ENCODE measurements around the gene STMN1. TPM values are rescaled to one million over a fixed set of nuclear protein-coding genes. Genes with fewer than 3 reads are reported as not detected.
"Not testable (repeated sequence)": the region's sequence is repeated elsewhere in the genome, so short reads cannot be mapped to it uniquely, and the experiment has no call there.

The STMN1 gene
- total RNA-seq, 1 donor from 2014 or later: 15.8 TPM

DNA sequence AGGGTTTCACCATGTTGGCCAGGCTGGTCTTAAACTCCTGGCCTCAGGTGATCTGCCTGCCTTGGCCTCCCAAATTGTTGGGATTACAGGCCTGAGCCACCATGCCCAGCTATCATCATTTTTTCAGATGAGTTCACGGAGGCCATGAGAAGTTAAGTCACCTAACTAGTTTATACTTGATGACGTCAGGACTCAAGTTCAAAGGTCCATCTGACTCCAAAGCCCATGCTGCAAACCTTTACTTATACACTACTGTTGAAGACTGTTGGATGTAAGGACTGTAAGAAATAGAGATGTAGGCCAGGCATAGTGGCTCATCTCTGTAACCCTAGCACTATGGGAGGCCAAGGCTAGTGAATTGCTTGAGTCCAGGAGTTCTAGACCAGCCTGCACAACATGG, 40.8 kb upstream of the STMN1 start:
- TF ChIP-seq, protein P1, sequence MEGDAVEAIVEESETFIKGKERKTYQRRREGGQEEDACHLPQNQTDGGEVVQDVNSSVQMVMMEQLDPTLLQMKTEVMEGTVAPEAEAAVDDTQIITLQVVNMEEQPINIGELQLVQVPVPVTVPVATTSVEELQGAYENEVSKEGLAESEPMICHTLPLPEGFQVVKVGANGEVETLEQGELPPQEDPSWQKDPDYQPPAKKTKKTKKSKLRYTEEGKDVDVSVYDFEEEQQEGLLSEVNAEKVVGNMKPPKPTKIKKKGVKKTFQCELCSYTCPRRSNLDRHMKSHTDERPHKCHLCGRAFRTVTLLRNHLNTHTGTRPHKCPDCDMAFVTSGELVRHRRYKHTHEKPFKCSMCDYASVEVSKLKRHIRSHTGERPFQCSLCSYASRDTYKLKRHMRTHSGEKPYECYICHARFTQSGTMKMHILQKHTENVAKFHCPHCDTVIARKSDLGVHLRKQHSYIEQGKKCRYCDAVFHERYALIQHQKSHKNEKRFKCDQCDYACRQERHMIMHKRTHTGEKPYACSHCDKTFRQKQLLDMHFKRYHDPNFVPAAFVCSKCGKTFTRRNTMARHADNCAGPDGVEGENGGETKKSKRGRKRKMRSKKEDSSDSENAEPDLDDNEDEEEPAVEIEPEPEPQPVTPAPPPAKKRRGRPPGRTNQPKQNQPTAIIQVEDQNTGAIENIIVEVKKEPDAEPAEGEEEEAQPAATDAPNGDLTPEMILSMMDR (IDR thresholded peaks at IDR 0.05; ENCODE audit: insufficient read depth, low read length, severe bottlenecking): no peak
- Histone ChIP-seq H3K27me3 (ENCODE audit: control insufficient read depth, insufficient read depth, low read length) (no peaks in the 10 kb centered on the region), H3K4me3 (ENCODE audit: low read depth, low read length) (no peak overlapping the region), H3K36me3 (ENCODE audit: control insufficient read depth, insufficient read depth, low read length) (no peaks in the 10 kb centered on the region)
- FAIRE-seq (no peak), DNase-seq (ENCODE audit: low read depth) (no peak)

DNA sequence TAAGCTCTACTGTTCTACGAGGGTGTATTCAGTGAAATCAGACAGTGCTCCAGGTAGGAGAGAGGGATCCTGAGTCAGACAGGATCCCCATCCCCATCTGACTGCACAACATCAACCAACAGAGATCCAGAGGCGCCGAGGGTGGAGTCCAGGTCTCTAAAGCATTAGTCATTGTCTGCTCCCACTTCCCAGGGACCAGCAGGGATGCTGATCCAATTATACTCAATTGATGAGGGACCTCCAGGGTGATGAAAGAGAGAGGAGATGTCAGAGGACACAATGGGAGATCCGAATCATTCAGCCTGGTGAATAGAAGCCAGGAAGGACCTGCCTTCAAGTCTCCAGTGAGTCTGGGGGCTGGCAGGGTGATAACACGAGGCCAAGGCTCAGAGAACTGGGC, 39.5 kb upstream of the STMN1 start:
- Histone ChIP-seq H3K36me3 (ENCODE audit: control insufficient read depth, insufficient read depth, low read length) (no peaks in the 10 kb centered on the region), H3K27me3 (ENCODE audit: control insufficient read depth, insufficient read depth, low read length) (no peaks in the 10 kb centered on the region), H3K4me3 (ENCODE audit: low read depth, low read length) (no peak overlapping the region)
- TF ChIP-seq, protein P1 (IDR thresholded peaks at IDR 0.05; ENCODE audit: insufficient read depth, low read length, severe bottlenecking): no peak
- FAIRE-seq: no peak
- DNase-seq (ENCODE audit: low read depth): no peak

DNA sequence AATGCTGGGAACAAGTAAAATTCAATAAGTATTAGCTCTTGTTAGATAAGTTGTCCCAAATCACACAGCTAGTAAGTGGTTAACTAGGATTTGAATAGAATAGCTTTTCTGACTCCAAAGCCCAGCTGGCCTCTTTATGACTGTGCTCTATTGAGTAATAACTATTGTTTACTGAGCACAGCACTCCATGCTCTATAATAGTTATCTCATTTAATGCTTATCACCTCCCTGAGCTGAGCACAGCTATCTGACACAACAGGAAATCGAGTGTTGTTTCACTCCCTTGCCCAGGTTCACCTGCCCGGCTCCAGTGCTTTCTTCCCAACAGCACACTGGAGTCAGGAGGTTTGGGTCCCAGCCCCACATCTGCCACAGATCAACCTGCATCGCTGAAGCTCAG, 38.8 kb upstream of the STMN1 start:
- H3K4me3 ChIP-seq (ENCODE audit: low read depth, low read length): no peak overlapping the region

DNA sequence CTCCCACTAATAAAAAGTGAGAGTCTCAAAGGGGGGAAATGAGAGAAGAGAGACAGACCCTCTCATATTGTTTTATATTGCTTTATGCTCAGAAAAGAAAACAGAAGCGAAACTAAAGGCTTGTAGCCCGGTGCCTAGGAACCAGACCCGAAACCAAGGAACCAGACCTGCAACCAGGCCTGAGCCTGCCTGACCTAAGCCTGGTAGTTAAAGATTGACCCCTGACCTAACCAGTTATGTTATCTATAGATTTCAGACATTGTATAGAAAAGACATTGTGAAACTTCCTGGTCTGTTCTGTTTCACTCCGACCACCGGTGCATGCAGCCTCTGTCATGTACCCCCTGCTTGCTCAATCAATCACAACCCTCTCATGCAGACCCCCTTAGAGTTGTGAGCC, 37.3 kb upstream of the STMN1 start:
- DNase-seq (ENCODE audit: low read depth); H3K36me3 ChIP-seq (ENCODE audit: control insufficient read depth, insufficient read depth, low read length); H3K27me3 ChIP-seq (ENCODE audit: control insufficient read depth, insufficient read depth, low read length); H3K4me3 ChIP-seq (ENCODE audit: low read depth, low read length); FAIRE-seq: not testable (repeated sequence)

More for the DNA sequence above, 38.8 kb upstream of the STMN1 start:
- TF ChIP-seq, protein P1 (IDR thresholded peaks at IDR 0.05; ENCODE audit: insufficient read depth, low read length, severe bottlenecking): no peak
- Histone ChIP-seq H3K36me3 (ENCODE audit: control insufficient read depth, insufficient read depth, low read length) (no peaks in the 10 kb centered on the region), H3K27me3 (ENCODE audit: control insufficient read depth, insufficient read depth, low read length) (no peaks in the 10 kb centered on the region)
- DNase-seq (ENCODE audit: low read depth): peak; percentile 74
- no peak for FAIRE-seq

DNA sequence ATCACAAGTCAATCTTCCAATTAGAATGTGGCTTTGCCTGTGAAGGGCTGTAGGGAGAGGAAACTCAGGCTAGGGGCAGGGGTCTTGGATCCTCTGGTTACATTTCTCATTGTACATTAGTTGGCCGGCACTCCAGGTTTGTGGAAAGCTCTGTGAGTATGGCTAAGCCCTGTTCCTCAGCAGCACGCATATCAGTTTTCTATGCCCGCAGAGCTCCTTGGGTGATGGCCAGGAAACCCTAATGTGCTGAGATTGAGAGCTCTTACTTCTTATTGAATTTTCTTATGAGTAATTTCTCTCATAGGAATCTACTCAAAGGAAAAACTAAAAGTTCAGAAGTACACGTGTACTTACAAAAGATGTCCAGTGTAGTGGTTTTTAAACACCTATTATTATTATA, 30.7 kb upstream of the STMN1 start:
- H3K4me3 ChIP-seq (ENCODE audit: low read depth, low read length): no peak overlapping the region
- DNase-seq (ENCODE audit: low read depth): no peak
- H3K27me3 ChIP-seq (ENCODE audit: control insufficient read depth, insufficient read depth, low read length): no peaks in the 10 kb centered on the region
- no peaks in the 10 kb centered on the region for H3K36me3 ChIP-seq (ENCODE audit: control insufficient read depth, insufficient read depth, low read length)
- TF ChIP-seq, protein P1 (IDR thresholded peaks at IDR 0.05; ENCODE audit: insufficient read depth, low read length, severe bottlenecking): no peak
- no peak for FAIRE-seq

DNA sequence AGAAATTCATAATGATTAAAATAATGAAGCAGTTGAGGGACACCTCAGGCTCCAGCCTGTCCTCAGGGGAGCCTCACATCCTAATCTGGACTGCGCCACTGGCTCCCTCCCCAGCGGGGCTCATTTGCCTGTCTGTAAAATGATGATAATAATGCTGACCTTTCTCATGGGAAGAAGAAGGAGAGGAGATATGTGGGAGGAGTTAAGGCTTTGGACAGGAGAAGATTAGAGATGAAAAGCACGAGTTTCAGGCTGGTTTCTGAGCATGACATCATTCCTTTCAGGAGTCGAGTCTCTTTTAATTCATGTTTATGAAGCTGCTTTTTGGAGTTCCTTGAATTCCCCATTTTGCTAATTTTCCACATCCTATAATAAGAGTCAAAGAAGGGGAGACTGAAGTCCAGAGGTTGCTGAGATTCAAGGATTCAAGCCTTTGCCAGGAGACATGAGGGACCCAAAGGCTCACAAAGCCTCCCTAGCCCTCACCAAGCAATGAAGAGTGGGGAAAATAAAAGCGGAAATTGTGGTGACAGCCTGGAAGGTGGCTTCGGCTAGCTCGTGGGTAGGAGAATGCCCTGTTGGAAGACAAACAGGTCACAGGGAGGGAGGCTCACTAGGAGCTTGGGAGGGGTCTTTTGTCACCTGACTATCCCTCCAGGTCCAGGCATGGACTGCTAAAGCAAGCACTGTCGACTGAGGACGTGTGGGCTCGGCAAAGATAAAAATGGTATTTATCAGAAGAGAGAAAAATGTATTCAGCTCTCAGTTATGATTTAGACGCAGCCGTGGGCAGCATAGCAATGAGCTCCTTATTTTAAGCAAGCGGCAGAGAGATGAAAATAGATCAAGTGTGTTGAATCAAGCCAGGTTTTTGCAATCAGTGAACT, 27.5 kb upstream of the STMN1 start:
- DNase-seq (ENCODE audit: low read depth): no peak
- Histone ChIP-seq H3K27me3 (ENCODE audit: control insufficient read depth, insufficient read depth, low read length) (no peaks in the 10 kb centered on the region), H3K36me3 (ENCODE audit: control insufficient read depth, insufficient read depth, low read length) (no peaks in the 10 kb centered on the region), H3K4me3 (ENCODE audit: low read depth, low read length) (no peak overlapping the region)
- FAIRE-seq: no peak
- TF ChIP-seq, protein P1 (IDR thresholded peaks at IDR 0.05; ENCODE audit: insufficient read depth, low read length, severe bottlenecking): no peak

DNA sequence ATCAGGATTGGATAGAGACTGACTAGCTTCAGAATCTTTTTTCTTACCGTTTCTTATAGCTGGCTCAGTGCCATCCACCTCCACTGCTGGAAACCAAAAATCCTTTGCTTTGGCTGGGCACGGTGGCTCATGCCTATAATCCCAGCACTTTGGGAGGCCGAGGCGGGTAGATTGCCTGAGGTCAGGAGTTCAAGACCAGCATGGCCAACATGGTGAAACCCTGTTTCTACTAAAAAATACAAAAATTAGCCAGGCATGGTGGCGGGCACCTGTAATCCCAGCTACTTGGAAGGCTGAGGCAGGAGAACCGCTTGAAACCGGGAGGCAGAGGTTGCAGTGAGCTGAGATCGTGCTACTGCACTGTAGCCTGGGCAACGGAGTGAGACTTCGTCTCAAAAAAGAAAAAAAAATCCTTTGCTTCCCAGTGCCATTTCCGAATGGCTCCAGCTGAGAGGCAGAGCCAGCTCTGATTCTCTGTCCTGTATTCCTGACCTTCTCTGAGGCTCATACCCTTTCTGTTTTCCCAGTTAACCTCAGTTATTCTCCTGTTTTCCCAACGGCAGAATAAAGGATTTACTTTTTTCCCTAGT, 26.7 kb upstream of the STMN1 start:
- not testable (repeated sequence) for H3K36me3 ChIP-seq (ENCODE audit: control insufficient read depth, insufficient read depth, low read length); H3K4me3 ChIP-seq (ENCODE audit: low read depth, low read length); H3K27me3 ChIP-seq (ENCODE audit: control insufficient read depth, insufficient read depth, low read length); FAIRE-seq; DNase-seq (ENCODE audit: low read depth)
